Keratinocyte (primary cell): ENCODE results near the gene PSTPIP2.

ENCODE experiments used
- CTCF ChIP-seq, 3 experiments: IDR thresholded peaks in 1 of 3; conservative IDR thresholded peaks in 1 of 3; optimal IDR thresholded peaks in 1 of 3; 2 replicates in 2 of 3; 3 replicates in 1 of 3; pipeline versions ENCODE3 to v1.5.1; 2011; ENCODE audit warnings: low read length in 3 of 3, mild to moderate bottlenecking in 3 of 3, moderate library complexity in 2 of 3, control low read depth in 1 of 3, inconsistent platforms in 1 of 3; ENCODE audit not compliant: insufficient read depth in 2 of 3; ENCODE audit errors: extremely low read depth in 1 of 3
- EZH2 ChIP-seq: IDR thresholded peaks from one replicate; pipeline ENCODE4 v1.6.1; 2012; ENCODE audit warnings: inconsistent platforms, mild to moderate bottlenecking, low read length, moderate library complexity

GRCh38 chr18:46028536-46028891 is 43.5 kb downstream of the PSTPIP2 start:
- TF ChIP-seq CTCF (optimal IDR thresholded peaks at IDR 0.05 in 1 of 3, IDR thresholded peaks at IDR 0.05 in 1 of 3, conservative IDR thresholded peaks at IDR 0.05 in 1 of 3; ENCODE audit: extremely low read depth in 1 of 3, insufficient read depth in 2 of 3, low read length in 3 of 3) (no peak), EZH2 (no peak)
